ENCODE measurements around the gene PEX11A.

The PEX11A gene

DNA sequence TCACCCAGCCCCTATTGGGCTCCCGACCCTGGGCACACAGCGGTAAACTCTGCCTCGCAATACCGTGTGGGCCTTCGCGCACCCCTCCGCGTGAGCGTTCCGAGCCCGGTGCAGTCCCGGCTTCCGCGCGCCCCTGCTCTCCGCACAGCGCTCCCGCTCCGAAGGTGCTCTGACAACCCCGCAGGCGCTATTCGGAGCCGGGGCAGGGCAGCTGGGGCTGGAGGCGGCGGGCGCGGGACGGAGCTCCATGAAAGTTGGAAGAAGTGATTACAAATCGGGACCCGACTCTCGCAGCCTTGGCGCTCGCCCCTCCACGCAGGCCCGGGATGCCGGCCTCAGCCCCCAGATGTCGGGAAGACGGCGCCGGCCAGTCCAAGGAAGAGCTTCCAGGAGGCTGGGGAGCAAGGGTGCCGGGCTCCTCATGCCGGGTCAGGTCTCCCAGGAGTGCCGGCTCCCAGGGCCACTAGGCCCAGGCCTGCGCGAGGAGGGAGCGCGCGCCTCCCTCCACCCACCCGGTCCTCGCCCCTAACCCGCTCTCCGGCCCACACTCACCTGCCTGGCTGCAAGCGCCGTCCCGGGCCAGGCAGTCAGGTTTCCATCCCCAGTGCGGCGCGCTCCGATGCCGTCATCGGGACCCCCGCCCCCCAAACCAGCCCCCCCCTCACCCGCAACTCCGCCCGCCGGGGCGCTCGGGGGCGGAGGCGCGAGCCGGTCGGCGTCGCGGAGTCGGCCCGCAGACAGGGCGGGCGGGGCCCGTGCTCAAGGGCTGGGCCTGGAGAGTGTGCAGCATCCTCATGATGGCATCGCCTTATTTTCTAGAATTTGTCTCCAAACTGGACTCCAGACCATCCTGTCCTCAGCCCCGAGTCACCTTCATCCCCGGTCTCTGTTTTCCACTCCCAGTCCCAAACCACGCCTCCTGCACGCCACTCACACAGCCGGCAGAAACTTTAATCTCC lies 35.4 kb downstream of the PEX11A start, which contains the start of gene KIF7:
Gene KIF7 (minus strand): TSS at position 621 of the 959 bp plus-strand sequence. CDS start 2,537 bp downstream, outside the sequence.
- no peak for DNase-seq (ENCODE audit: low spot score)

DNA sequence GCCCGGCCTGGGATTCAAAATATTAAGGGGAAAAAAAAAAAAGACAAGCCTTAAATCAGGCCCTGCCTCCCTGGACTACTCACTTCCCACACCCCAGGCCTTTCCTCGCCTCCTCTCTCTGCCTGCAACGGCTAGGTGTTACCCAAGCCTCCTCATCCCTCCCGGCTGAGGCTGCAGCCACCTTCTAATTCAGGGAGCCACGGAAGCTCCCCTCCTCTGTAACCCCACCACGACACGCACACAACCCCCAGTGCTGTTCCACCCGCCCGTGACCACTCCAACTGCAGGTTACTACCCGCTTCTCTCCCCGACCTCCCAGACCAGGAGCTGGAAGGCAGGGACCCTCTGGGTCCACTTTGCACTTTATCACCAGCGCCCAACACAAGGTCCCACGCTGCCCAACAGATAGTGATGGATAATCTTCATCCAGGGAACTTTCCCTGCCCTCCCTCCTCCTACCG lies 36.2 kb downstream of the PEX11A start:
- DNase-seq (ENCODE audit: low spot score) = no peak

DNA sequence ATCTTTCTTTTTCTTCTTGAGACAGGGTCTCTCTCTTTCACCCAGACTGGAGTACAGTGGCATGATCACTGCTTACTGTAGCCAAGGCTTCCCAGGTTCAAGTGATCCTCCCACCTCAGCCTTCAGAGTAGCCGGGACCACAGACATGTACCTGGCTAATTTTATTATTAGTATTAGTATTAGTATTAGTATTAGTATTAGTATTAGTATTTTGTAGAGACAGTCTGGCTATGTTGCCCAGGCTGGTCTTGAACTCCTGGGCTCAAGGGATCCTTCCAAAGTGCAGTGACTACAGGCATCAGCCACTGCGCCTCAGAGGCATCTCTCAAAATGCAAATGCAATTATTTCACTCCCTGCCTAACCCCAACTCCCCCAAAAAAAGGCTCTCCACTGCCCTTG lies 37.0 kb downstream of the PEX11A start:
- DNase-seq (ENCODE audit: low spot score) = no peak

DNA sequence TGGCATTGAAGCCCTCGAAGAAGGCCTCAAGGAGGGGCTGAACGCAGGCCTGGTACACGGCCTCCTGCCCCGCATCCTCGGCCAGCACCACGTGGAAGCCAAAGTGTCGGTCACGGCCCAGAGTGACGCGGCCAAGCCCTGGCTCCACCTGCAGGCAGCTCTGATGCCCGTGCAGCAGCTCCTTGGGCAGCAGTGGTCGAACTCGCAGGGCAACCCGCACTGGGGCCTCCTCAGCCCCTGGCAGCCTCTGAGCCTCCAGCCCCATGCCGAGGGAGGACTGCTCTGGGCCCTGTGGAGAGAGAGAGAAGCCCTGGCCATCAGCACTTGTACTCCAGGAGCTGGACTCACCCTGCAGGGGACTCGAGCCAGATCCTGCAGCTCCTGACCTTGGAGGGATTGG lies 37.9 kb downstream of the PEX11A start:
- no peak for DNase-seq (ENCODE audit: low spot score)

DNA sequence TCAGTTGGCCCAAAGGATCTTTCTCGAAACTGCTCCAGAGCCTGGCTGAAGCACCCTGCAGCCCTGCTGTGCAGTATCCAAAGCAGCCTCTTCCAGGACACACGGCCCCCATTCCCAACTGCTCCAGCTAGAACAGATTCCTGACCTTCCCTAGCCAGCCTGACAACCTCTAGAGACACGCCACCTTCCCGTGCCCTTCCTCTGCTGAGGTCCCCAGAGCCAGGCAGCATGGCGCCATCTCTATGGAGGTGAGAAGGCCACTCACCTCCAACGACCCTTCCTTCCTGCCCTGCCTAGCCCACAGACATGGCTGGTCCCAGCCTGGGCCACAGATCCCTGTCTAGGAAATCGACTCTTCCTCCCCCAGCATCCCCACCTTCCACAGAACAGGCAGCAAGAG lies 38.4 kb downstream of the PEX11A start:
- no peak for DNase-seq (ENCODE audit: low spot score)

DNA sequence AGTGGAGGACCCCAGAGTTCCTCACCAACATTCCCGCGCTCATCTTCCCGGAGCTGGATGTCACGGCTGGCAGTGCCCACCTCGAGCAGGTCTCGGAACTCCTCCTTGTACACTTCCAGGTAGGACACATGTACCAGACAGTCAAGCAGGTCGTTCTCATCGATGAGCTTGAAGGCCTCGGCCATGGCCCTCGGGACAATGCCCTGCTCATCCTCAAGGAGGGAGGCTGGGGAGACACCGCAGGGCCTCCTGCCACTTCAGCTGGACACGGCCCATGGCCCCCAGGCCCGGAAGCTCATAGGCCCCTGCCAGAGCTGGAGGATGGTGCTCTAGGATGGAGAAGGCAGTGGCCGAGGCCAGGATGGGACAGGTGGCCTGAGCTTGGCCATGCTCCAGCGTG lies 40.8 kb downstream of the PEX11A start:
- no peak for DNase-seq (ENCODE audit: low spot score)

DNA sequence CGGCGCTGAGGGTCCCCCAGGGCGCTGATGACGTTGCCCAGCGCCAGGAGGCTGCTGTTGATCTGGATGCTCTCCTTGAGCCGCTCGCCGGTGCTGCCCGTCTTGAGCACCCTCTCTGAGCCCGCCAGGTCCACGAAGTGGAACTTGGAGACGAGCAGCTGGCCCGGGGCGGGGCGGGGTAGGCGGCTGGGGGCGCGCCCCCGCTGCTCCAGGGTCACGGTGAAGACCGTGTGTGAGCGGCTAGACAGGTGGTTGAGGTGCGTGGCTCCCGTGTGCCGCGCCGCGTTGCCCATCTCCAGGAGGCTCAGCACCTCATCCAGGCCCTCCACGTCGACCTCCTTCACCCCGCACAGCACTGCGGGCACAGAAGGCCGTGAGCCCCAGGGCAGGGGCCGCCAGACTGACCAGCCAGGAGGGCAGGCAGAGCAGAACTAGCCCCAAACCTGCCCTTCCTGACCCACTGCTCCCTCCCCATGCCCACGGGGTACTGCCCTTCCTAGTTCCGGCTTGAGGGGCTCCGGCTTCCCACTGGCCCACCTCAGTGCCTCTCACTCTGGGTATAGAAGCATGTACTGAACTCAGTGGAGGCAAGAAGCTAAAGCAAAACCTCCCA lies 41.4 kb downstream of the PEX11A start:
- DNase-seq (ENCODE audit: low spot score) = no peak

DNA sequence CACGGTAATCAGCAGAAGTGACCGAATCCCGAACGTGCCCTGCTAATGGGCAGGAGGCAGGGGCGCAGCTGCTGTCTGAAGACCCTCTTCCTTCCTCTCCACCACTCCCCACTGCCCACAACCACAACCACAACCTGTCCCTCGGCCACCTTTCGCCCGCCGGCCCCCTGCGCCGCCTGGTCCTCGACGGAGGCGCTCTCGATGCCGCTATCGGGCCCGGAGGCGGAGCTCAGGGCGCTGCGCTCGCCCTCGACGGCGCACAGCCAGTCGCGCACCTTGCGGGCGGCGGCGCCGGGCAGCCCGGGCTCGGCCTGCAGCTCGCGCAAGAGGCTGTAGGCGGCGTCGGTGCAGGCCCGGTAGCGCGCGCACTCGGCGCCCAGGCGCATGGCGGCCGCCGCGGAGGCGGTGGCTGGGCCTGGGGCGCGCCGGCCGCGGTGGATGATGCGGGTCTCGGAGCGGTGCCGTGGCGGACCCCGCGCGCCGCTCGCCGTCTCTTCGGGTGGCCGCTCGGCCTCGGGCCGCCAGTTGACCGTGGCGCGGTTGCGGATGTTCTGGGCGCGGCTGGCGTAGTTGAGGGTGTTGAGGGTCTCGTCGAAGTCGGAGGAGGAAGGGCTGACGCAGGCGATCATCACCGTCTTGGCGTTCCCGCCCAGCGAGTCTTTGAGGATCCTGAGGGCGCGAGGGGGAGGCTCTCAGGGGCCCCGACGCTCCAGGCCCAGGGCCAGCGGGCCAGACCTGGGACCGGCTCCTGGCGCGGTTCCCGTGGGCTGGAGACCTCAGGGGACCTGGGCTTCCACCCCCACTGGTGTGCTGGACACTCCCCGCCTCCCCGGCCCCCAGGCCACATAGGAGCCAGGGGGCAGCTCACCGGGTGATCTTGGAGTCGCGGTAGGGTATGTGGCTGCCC lies 42.2 kb downstream of the PEX11A start:
- no peak for DNase-seq (ENCODE audit: low spot score)

DNA sequence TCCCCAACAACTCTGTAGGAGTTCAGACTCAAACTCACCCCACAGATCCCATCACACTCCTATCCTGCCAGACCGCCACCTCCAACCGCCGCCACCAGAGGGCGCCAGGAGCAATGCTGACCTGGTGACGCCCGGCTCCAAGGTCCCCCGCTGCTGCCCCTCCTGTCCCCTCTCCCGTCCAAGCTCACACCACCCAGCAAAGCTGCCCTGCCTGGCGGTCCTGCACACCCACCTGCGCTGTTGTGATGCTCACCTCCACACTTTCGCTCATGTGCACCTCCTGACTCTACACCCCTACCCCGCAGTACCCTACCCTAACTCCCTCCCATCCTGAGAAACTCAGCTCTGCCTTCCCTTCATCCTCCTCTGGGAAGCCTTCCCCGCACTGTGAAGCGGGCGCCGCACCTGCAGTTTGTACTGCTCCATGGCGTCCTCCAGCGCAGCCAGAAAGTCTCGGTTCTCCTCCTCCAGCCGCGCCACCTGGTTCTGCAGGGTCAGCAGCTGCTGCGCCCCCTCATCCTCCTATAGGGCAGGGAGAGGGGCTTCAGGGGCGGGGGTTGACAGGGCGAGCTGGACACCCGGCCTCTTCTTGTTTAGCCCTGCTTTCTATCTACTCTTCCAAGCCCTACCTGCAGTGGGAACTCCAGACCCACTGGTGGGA lies 43.2 kb downstream of the PEX11A start:
- peak; percentile 45 for DNase-seq (ENCODE audit: low spot score)

DNA sequence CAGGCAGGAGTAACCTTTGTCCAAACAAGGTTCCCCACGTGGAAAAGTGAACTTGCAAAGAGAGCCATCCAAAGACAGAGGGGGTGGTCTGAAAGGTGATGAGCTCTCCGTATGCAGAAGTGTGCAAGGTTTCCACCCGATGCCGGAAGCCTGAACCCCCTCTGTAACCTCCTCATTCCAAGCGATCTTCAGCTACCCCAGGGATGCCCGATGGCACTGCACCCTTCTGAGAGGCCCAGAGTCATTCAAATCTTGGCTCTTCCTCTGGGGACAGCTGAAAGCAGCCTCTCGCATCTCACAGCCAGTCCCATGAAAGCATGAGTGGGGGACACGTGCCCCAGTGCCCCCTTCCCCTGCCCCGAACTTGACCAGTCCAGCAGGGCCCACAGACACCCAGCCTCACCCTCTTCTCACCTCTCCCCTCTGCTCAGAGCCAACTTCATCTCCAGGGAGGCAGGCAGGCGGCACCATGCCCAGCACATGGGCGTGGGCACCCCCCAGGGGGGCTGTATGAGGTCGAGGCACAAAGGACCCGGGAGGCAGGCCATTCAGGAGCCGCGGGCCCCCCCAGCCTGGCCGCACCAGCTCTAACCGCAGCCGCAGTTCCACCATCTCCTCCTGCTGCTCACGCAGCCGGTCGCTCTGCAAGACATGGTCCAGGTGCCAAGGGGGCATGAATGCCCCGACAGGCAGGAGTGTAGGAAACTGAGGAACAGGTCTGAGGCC lies 44.0 kb downstream of the PEX11A start:
- DNase-seq (ENCODE audit: low spot score) = no peak

DNA sequence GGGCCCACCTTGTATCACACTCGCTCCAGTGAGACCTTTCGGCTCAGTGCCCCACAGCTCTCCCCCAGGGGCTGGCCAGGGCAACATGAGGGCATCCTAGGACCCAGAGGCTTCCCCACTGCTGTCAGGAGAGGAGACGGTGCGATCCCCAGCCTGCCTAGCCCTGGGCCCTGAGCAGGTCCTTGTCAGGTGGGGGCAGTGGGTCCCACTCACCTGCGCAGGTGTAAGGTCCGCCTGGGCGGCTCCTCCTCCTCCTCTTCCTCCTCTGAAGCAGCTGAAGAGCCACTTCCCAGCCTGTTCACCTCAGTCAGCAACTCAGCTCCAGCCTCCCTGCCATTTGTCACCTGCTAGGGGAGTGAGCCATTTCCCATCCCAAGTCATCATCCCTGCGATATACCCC lies 44.9 kb downstream of the PEX11A start:
- no peak for DNase-seq (ENCODE audit: low spot score)

DNA sequence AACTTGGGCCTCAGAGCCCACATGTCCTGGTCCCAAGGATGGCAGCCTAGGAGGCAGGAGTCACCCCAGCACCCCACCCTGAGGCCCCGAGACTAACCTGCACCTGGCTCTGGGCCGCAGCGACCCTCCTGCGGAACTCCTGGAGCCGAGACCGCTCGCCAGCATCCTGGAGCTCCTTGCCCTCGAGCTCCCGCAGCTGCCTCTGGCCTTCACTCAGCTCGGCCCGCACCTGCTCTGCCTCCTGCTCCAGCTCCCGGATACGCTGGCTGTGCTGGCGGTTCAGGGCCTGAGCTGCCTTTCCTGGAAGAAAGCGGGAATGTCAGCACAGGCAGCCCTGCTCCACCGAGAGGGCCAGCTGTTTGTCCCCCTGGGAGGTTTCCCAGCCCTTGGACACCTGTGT lies 48.4 kb downstream of the PEX11A start:
- no peak for DNase-seq (ENCODE audit: low spot score)

DNA sequence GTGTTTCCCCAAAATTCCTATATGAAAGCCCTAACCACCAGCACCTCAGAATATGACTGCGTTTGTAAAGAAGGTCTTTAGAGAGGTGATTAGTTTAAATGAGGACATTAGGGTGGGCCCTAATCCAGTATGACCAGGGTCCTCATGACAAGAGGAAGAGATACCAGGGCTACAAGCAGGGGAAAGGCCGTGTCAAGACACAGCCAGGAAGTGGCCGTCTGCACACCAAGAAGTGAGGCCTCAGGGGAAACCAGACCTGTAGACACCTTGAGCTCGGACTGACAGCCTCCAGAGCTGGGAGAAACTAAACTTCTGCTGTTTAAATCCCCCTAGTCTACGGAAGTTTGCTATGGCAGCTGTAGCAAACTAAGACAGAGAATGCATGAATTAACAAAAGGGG lies 49.5 kb downstream of the PEX11A start:
- no peak for DNase-seq (ENCODE audit: low spot score)

DNA sequence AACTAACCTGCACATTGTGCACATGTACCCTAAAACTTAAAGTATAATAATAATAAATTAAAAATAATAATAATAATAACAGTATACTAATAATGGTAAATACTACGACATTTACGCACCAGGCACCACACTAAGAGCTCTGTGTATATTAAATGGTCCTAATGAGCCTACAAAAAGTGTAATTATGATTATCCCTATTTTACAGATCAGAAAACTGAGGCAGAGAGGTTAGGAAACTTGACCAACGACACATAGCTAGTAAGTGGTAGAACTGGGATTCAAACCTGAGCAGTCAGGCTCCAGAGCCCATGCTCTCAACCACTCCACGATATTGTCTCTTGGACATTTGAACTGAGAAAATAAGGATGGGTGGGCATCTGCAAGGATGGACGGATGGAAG lies 50.3 kb downstream of the PEX11A start:
- DNase-seq (ENCODE audit: low spot score) = no peak

DNA sequence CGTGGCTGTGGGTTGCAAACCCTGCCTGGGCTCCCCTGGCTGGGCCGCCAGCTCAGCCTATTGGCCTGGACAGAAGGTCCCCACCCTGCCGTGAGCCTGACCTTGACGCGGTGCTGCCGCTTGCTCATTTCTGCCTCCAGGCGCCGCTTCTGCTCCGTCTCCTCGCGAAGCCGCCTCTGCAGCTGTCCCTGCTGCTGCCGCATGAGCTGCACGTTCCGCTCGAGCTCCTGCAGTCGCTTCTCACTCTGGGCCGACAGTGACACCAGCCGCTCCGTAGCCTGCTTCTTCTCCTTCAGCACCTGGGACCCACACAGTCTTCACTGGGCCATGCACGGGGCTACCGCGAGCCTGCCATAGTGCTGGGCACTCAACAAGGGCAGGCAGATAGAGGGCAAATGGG lies 57.0 kb downstream of the PEX11A start:
- no peak for DNase-seq (ENCODE audit: low spot score)

DNA sequence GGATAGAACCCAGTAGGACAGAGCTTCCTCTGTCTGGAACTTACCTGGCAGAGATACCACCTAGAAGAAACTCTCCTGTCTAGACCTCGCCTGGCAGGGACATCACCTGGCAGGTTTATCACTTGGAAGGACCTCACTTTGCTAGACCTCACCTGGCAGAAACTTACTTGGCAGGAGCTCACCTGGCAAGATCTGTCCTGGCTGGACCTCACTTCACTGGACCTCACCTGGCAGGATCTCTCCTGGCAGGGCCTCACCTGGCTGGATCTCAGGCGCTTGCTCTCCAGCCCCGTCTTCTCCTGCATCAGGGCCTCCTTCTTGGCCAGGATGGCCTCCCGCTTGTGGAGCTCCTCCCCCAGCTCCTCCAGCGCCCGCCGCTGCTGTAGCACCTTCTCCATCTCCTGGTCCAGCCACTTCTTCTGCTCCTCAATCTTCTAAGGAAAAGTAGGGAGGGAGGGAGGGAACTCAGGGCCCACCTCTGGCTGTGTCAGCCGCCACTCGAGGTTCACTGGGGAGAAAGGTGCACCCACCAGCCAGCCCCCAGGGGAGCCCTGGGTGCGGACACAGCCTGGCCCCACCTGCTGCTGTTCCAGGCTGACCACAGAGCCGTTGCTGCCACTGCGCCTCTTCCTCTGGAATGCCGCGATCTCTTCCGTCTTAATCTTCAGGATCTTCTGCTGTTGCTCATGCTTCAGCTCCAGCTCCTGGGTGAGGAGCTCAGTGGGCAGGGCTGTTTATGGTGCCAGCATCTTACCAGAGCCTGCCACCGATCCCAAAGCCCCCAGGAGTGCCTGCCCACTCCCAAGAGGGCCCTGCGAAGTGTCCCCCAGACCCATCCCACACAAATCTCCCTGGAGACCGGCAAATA lies 57.8 kb downstream of the PEX11A start:
- no peak for DNase-seq (ENCODE audit: low spot score)

DNA sequence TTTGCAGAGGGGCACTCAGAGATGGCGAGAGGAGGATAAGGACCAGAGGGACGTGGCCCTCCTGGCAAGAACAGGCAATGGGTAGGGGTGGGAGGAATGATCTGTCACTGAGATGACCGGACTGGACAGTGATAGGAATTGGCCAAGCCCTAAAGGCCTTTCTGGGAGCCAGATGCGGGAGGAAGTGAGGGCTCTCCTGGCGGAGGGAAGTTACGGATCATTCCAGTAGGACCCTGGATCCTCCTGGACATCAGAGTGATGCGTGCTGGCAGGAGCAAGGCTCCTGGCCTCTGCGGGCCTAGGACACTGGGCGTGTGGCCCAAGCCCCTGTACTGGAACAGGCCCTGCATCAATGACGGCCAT lies 58.7 kb downstream of the PEX11A start:
- DNase-seq (ENCODE audit: low spot score) = no peak

All from hematopoietic multipotent progenitor cell treated with erythropoietin and hydrocortisone succinate and interleukin-3 and kit ligand, for 17 days (in vitro differentiated cells).